Measurements from ENCODE around the gene IFNL4.

IFNL4 gene

DNA sequence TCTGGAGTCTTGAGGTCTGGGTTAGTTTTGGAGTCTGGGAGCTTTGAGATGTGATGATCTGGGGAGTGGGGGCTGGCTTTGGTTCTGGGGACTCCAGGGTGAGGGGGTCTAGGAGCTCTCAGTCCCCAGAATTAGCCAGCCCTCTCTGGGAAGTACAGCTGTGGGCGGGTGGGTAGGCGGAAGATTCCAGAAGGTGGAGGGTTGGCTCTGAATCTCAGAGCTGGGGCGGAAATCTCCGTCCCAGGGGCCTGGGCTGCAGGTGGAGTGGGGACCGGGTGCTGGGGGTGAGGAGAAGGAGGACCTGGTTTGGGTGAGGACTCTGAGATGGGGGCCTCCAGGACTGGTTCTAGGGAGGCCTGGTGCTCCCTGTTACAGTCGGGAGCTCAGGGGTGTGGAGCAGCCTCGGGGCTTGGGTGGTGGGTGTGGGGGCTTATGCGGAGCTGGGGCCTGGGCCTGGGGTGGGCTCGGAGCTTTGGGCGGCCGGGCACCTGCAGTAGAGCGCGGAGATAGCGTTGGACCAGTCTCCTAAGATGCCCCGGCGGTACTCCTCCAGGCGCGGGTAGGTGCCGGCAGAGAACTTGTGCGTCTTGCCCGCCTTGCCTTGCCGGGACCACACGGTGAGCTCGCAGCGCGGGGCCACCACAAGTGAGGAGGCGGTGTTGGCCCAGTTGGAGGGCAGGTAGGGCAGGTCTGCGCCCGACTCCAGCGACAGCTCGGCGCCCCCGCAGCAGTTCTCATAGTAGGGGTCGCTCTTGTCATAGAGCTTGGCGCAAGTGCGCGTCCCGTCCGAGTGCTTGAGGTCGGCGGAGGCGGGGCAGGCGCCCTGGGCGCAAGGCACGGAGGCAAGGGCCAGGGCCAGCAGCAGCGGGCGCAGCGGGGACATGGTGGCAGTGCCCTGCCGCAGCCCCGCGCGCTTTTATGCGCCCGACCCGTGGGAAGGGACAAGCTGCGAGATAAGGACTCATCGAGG lies 45.0 kb downstream of the IFNL4 start, which contains the start of gene SYCN:
Gene SYCN (minus strand): TSS at position 892 of the 970 bp plus-strand sequence. CDS start 9 bp downstream, at position 883.
- Histone ChIP-seq H2BK5ac (ENCODE audit: low read length) (no peak within 1 kb of the TSS), H3K36me3 (ENCODE audit: control insufficient read depth, insufficient read depth, low read length) (no peaks in the 10 kb centered on the region), H2AK5ac (ENCODE audit: low read length) (no peak within 1 kb of the TSS), H3K4ac (ENCODE audit: low read depth, low read length) (no peak within 1 kb of the TSS), H4K8ac (ENCODE audit: low read depth, low read length) (no peak within 1 kb of the TSS), H2BK120ac (ENCODE audit: low read depth, low read length) (no peak within 1 kb of the TSS), H3K18ac (ENCODE audit: low read length) (no peak within 1 kb of the TSS), H3K27me3 (ENCODE audit: insufficient read depth, low read length, poor library complexity) (no peaks in the 10 kb centered on the region), H3K79me1 (ENCODE audit: low read length) (no peaks in the 10 kb centered on the region), H3K56ac (ENCODE audit: low read length) (no peak within 1 kb of the TSS), H3K4me1 (ENCODE audit: control insufficient read depth, low read depth, low read length) (no peaks in the 10 kb centered on the region), H3K23ac (ENCODE audit: low read length) (no peak within 1 kb of the TSS), H3K27ac (ENCODE audit: low read depth, low read length) (no peak within 1 kb of the TSS), H3K79me2 (ENCODE audit: control insufficient read depth, insufficient read depth, low read length) (no peaks in the 10 kb centered on the region), H2BK15ac (replicated peaks; ENCODE audit: low read depth) (no peak within 1 kb of the TSS), H3K4me2 (ENCODE audit: low read length) (no peak within 1 kb of the TSS), H3K9ac (ENCODE audit: low read length) (no peak within 1 kb of the TSS), H4K5ac (ENCODE audit: low read length) (no peak within 1 kb of the TSS), H3K4me3 (ENCODE audit: low read length) (no peak within 1 kb of the TSS)
- DNase-seq, result no peak
- no CpG with 5 or more reads among the region's 57 CpGs for WGBS (ENCODE audit: extremely low coverage, insufficient coverage, low lambda C conversion rate)

- H2BK120ac ChIP-seq (ENCODE audit: low read depth, low read length), result no peak overlapping the region
- DNase-seq, result no peak
- no peak overlapping the region for H3K27ac ChIP-seq (ENCODE audit: low read depth, low read length)
- H2BK5ac ChIP-seq (ENCODE audit: low read length), result no peak overlapping the region
- no peaks in the 10 kb centered on the region for H3K79me2 ChIP-seq (ENCODE audit: control insufficient read depth, insufficient read depth, low read length)
- H2BK15ac ChIP-seq (replicated peaks; ENCODE audit: low read depth), result no peak overlapping the region
- H3K36me3 ChIP-seq (ENCODE audit: control insufficient read depth, insufficient read depth, low read length), result no peaks in the 10 kb centered on the region
- H3K4me1 ChIP-seq (ENCODE audit: control insufficient read depth, low read depth, low read length), result no peaks in the 10 kb centered on the region
- H2AK5ac ChIP-seq (ENCODE audit: low read length), result no peak overlapping the region
- H4K8ac ChIP-seq (ENCODE audit: low read depth, low read length), result no peak overlapping the region
- H4K5ac ChIP-seq (ENCODE audit: low read length), result no peak overlapping the region
- no peak overlapping the region for H3K4me2 ChIP-seq (ENCODE audit: low read length)
- H3K23ac ChIP-seq (ENCODE audit: low read length), result no peak overlapping the region
- H3K9ac ChIP-seq (ENCODE audit: low read length), result no peak overlapping the region
- H3K4me3 ChIP-seq (ENCODE audit: low read length), result no peak overlapping the region
- no peak overlapping the region for H3K4ac ChIP-seq (ENCODE audit: low read depth, low read length)
- H3K27me3 ChIP-seq (ENCODE audit: insufficient read depth, low read length, poor library complexity), result peaks cover 3% of the 10 kb centered on the region
- no peak overlapping the region for H3K18ac ChIP-seq (ENCODE audit: low read length)
- no peak overlapping the region for H3K56ac ChIP-seq (ENCODE audit: low read length)
- WGBS (ENCODE audit: extremely low coverage, insufficient coverage, low lambda C conversion rate), result no CpG with 5 or more reads among the region's 1 CpG
- H3K79me1 ChIP-seq (ENCODE audit: low read length), result no peaks in the 10 kb centered on the region
These were observed 45.7 kb downstream of the IFNL4 start for GRCh38 chr19:39202998-39203355.

- H3K4me3 ChIP-seq (ENCODE audit: low read length), result no peak overlapping the region
- peaks cover 7% of the 10 kb centered on the region for H3K27me3 ChIP-seq (ENCODE audit: insufficient read depth, low read length, poor library complexity)
- H3K4me2 ChIP-seq (ENCODE audit: low read length), result no peak overlapping the region
- no peak overlapping the region for H2BK5ac ChIP-seq (ENCODE audit: low read length)
- H4K5ac ChIP-seq (ENCODE audit: low read length), result no peak overlapping the region
- no peak overlapping the region for H3K4ac ChIP-seq (ENCODE audit: low read depth, low read length)
- H2BK120ac ChIP-seq (ENCODE audit: low read depth, low read length), result no peak overlapping the region
- H3K79me1 ChIP-seq (ENCODE audit: low read length), result no peaks in the 10 kb centered on the region
- no peak overlapping the region for H3K56ac ChIP-seq (ENCODE audit: low read length)
- no peaks in the 10 kb centered on the region for H3K79me2 ChIP-seq (ENCODE audit: control insufficient read depth, insufficient read depth, low read length)
- H3K18ac ChIP-seq (ENCODE audit: low read length), result no peak overlapping the region
- no CpG with 5 or more reads among the region's 3 CpGs for WGBS (ENCODE audit: extremely low coverage, insufficient coverage, low lambda C conversion rate)
- H2BK15ac ChIP-seq (replicated peaks; ENCODE audit: low read depth), result no peak overlapping the region
- H4K8ac ChIP-seq (ENCODE audit: low read depth, low read length), result no peak overlapping the region
- DNase-seq, result no peak
- H3K27ac ChIP-seq (ENCODE audit: low read depth, low read length), result no peak overlapping the region
- no peak overlapping the region for H3K23ac ChIP-seq (ENCODE audit: low read length)
- no peaks in the 10 kb centered on the region for H3K4me1 ChIP-seq (ENCODE audit: control insufficient read depth, low read depth, low read length)
- no peak overlapping the region for H3K9ac ChIP-seq (ENCODE audit: low read length)
- no peak overlapping the region for H2AK5ac ChIP-seq (ENCODE audit: low read length)
- H3K36me3 ChIP-seq (ENCODE audit: control insufficient read depth, insufficient read depth, low read length), result no peaks in the 10 kb centered on the region
These were observed 47.9 kb downstream of the IFNL4 start for GRCh38 chr19:39200803-39201115.

DNA sequence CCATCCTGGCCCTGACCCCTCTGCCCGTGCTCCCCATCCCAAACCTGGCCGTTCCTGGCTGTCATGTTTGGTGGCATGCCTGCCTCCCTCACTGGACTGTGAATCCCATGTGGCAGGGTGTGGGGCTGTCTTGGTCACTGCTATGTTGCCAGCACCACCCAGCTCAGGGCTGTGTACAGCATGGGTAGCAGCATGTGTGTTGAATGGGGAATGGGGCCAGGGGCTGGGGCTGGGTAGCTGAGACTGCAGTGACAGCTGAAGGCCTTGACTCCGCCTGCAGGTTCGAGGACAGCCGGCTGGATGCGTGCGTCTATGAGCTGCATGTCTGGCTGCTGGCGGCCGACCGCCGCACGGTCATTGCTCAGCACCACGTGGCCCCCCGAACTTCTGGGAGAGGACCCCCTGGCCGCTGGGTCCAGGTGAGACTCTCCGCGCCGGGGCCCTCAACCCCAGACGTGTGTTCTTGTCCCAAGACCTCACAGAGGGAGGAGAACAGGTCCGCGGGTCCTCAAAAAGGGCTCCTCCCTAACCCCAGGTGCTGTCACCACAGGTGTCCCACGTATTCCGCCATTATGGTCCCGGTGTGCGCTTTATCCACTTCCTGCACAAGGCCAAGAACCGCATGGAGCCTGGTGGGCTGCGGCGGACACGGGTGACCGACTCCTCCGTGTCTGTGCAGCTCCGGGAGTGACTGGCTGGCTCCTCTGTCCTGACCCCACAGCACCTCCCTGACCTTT lies 48.4 kb downstream of the IFNL4 start:
- Histone ChIP-seq H2BK120ac (ENCODE audit: low read depth, low read length) (no peak overlapping the region), H3K4me2 (ENCODE audit: low read length) (no peak overlapping the region), H3K18ac (ENCODE audit: low read length) (no peak overlapping the region), H3K36me3 (ENCODE audit: control insufficient read depth, insufficient read depth, low read length) (no peaks in the 10 kb centered on the region), H4K8ac (ENCODE audit: low read depth, low read length) (no peak overlapping the region), H3K56ac (ENCODE audit: low read length) (no peak overlapping the region), H3K4me1 (ENCODE audit: control insufficient read depth, low read depth, low read length) (no peaks in the 10 kb centered on the region), H4K5ac (ENCODE audit: low read length) (no peak overlapping the region), H3K4ac (ENCODE audit: low read depth, low read length) (no peak overlapping the region), H3K27me3 (ENCODE audit: insufficient read depth, low read length, poor library complexity) (peaks cover 7% of the 10 kb centered on the region), H2BK15ac (replicated peaks; ENCODE audit: low read depth) (no peak overlapping the region), H2AK5ac (ENCODE audit: low read length) (no peak overlapping the region), H3K79me2 (ENCODE audit: control insufficient read depth, insufficient read depth, low read length) (no peaks in the 10 kb centered on the region), H3K79me1 (ENCODE audit: low read length) (no peaks in the 10 kb centered on the region), H3K9ac (ENCODE audit: low read length) (no peak overlapping the region), H2BK5ac (ENCODE audit: low read length) (no peak overlapping the region), H3K23ac (ENCODE audit: low read length) (no peak overlapping the region), H3K27ac (ENCODE audit: low read depth, low read length) (no peak overlapping the region), H3K4me3 (ENCODE audit: low read length) (no peak overlapping the region)
- no peak for DNase-seq
- no CpG with 5 or more reads among the region's 32 CpGs for WGBS (ENCODE audit: extremely low coverage, insufficient coverage, low lambda C conversion rate)

DNA sequence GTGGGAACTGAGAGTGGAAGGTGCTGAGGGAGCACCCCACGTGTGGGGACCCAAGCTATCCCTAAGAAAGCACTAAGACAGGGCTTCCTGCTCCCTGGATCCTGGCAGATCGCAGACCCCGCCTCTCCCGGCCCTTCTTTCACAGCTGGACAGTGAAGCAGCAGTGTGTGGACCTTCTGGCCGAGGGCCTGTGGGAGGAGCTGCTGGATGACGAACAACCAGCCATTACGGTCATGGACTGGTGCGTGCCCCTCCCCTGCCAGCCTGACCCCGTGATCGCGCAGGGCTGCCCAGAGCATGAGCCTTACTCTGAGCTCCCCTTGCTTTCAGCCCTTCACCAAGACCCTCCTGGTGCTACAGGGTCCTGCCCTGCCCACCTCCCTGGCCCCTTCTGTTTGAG lies 49.6 kb downstream of the IFNL4 start:
- no peak for DNase-seq
- no peak overlapping the region for H2AK5ac ChIP-seq (ENCODE audit: low read length)
- H3K4ac ChIP-seq (ENCODE audit: low read depth, low read length), result no peak overlapping the region
- H3K9ac ChIP-seq (ENCODE audit: low read length), result no peak overlapping the region
- H3K18ac ChIP-seq (ENCODE audit: low read length), result no peak overlapping the region
- H3K4me3 ChIP-seq (ENCODE audit: low read length), result no peak overlapping the region
- H3K79me2 ChIP-seq (ENCODE audit: control insufficient read depth, insufficient read depth, low read length), result no peaks in the 10 kb centered on the region
- H3K79me1 ChIP-seq (ENCODE audit: low read length), result no peaks in the 10 kb centered on the region
- peaks cover 7% of the 10 kb centered on the region for H3K27me3 ChIP-seq (ENCODE audit: insufficient read depth, low read length, poor library complexity)
- no peaks in the 10 kb centered on the region for H3K36me3 ChIP-seq (ENCODE audit: control insufficient read depth, insufficient read depth, low read length)
- H4K5ac ChIP-seq (ENCODE audit: low read length), result no peak overlapping the region
- WGBS (ENCODE audit: extremely low coverage, insufficient coverage, low lambda C conversion rate), result no CpG with 5 or more reads among the region's 11 CpGs
- H2BK120ac ChIP-seq (ENCODE audit: low read depth, low read length), result no peak overlapping the region
- no peak overlapping the region for H3K23ac ChIP-seq (ENCODE audit: low read length)
- no peak overlapping the region for H3K56ac ChIP-seq (ENCODE audit: low read length)
- no peak overlapping the region for H2BK15ac ChIP-seq (replicated peaks; ENCODE audit: low read depth)
- H4K8ac ChIP-seq (ENCODE audit: low read depth, low read length), result no peak overlapping the region
- no peaks in the 10 kb centered on the region for H3K4me1 ChIP-seq (ENCODE audit: control insufficient read depth, low read depth, low read length)
- H2BK5ac ChIP-seq (ENCODE audit: low read length), result no peak overlapping the region
- no peak overlapping the region for H3K27ac ChIP-seq (ENCODE audit: low read depth, low read length)
- no peak overlapping the region for H3K4me2 ChIP-seq (ENCODE audit: low read length)
